Ishikawa (cell line): Measurements from ENCODE around the gene SLC28A2.

Experiments
- CEBPB ChIP-seq: IDR thresholded peaks from 2 replicates; pipeline ENCODE4 v1.6.1; 2012
- CREB1 ChIP-seq: IDR thresholded peaks from 2 replicates; pipeline ENCODE4 v1.6.1; 2012; ENCODE audit warnings: low read depth
- EP300 ChIP-seq: IDR thresholded peaks from 2 replicates; pipeline ENCODE4 v1.6.1; 2012; ENCODE audit warnings: borderline replicate concordance
- FOXM1 ChIP-seq: IDR thresholded peaks from 2 replicates; pipeline ENCODE4 v1.6.1; 2012; ENCODE audit warnings: low read depth, borderline replicate concordance
- NFIC ChIP-seq: IDR thresholded peaks from 2 replicates; pipeline ENCODE4 v1.6.1; 2012
- RAD21 ChIP-seq: IDR thresholded peaks from 2 replicates; pipeline ENCODE4 v1.6.1; 2012; ENCODE audit warnings: low read depth
- REST ChIP-seq: IDR thresholded peaks from 2 replicates; pipeline ENCODE4 v1.6.1; 2012; ENCODE audit warnings: low read depth, mild to moderate bottlenecking
- TAF1 ChIP-seq: IDR thresholded peaks from 2 replicates; pipeline ENCODE4 v1.6.1; 2012; ENCODE audit warnings: low read depth, mild to moderate bottlenecking
- TCF12 ChIP-seq: IDR thresholded peaks from 2 replicates; pipeline ENCODE4 v1.6.1; 2012; ENCODE audit warnings: low read depth
- TEAD4 ChIP-seq: IDR thresholded peaks from 2 replicates; pipeline ENCODE4 v1.6.1; 2012
- USF1 ChIP-seq: IDR thresholded peaks from 2 replicates; pipeline ENCODE4 v1.6.1; 2012
- YY1 ChIP-seq: IDR thresholded peaks from 2 replicates; pipeline ENCODE4 v1.6.1; 2012; ENCODE audit warnings: low read depth
- ZBTB7A ChIP-seq: IDR thresholded peaks from 2 replicates; pipeline ENCODE4 v1.6.1; 2012; ENCODE audit warnings: low read depth
- TF ChIP-seq, protein P1 (sequence below): IDR thresholded peaks from 2 replicates; pipeline ENCODE4 v1.6.1; 2012

DNA sequence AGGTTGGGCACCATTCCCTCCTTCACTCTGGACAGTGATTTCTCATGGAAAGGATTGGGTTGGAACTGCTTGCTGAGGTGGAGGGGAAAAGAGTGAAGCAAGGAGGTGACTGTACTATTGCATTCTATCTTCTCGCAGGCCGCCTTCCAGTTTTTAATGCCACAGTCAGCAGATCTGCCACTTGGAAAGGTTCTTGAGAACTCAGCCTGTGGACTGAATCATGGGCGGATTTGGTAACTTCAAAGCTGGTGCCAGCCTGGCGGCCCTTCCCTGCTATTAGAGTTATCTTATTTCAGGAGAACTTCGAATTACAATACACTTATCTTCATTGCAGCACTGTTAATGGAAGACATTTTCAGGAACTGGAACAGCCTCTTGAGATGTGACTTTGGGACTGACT, 23.1 kb upstream of the SLC28A2 start:
- TF ChIP-seq YY1 (no peak), CREB1 (no peak), RAD21 (no peak), TAF1 (no peak), ZBTB7A (no peak), EP300 (no peak), TEAD4 (no peak), FOXM1 (no peak), USF1 (no peak), REST (no peak), NFIC (no peak), TCF12 (no peak), CEBPB (no peak)
- TF ChIP-seq, protein P1, sequence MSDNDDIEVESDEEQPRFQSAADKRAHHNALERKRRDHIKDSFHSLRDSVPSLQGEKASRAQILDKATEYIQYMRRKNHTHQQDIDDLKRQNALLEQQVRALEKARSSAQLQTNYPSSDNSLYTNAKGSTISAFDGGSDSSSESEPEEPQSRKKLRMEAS, result no peak
